PC-3 (cell line): ENCODE measurements around the gene ERV3-1. TPM values are rescaled to one million over a fixed set of nuclear protein-coding genes. Genes with fewer than 3 reads are reported as not detected.
"Not testable (repeated sequence)": the region's sequence is repeated elsewhere in the genome, so short reads cannot be mapped to it uniquely, and the experiment has no call there.

Experiments
- ATAC-seq: fragments of 200-7000 bp; cut with Tn5 transposase; 2 replicates; pipeline ENCODE4 v1.9.1; 2020; ENCODE audit warnings: mild to moderate bottlenecking, moderate library complexity
- BruUV-seq: library from RNA; stranded (reverse); fragments of 400-500 nt; replicated peaks from 2 replicates; lab custom pipeline; 2021; lab: Mats Ljungman, UMichigan
- CTCF ChIA-PET: fragments of 300-600 bp; sonication (Branson Sonifier 250); formaldehyde crosslinking; loops from one replicate; lab custom pipeline; 2022; ENCODE audit warnings: antibody characterized with exemption; lab: Charles Lee
- POLR2A ChIA-PET: fragments of 300-600 bp; sonication (Branson Sonifier 250); formaldehyde crosslinking; loops from one replicate; lab custom pipeline; 2022; ENCODE audit warnings: antibody characterized with exemption; ENCODE audit not compliant: unreplicated experiment; lab: Charles Lee
- DNase-seq: peaks from one replicate; pipeline ENCODE4 v3.0.0-alpha.2; 2015
- H2AFZ ChIP-seq: fragments of 300-600 bp; sonication (generic); 2 replicates; pipeline ENCODE4 v1.6.0; 2016; ENCODE audit warnings: antibody characterized with exemption, low read length
- H3F3A ChIP-seq: fragments of 300-600 bp; sonication (generic); one replicate; pipeline ENCODE4 v1.6.0; 2017; ENCODE audit warnings: antibody characterized with exemption, low read length, control low read depth, mild to moderate bottlenecking; ENCODE audit not compliant: unreplicated experiment
- H3K27ac ChIP-seq: fragments of 300-600 bp; sonication (generic); 2 replicates; pipeline ENCODE4 v1.5.1; 2016; ENCODE audit warnings: mild to moderate bottlenecking, low read length
- H3K27me3 ChIP-seq: fragments of 300-600 bp; sonication (generic); 2 replicates; pipeline ENCODE4 v1.6.1; 2016; ENCODE audit warnings: low read length, mixed read lengths
- H3K36me3 ChIP-seq: fragments of 300-600 bp; sonication (generic); 2 replicates; pipeline ENCODE4 v1.6.1; 2016; ENCODE audit warnings: low read depth, mixed run types, low read length, mixed read lengths
- H3K4me1 ChIP-seq: fragments of 300-600 bp; sonication (generic); 2 replicates; pipeline ENCODE4 v1.5.1; 2016; ENCODE audit warnings: low read length; ENCODE audit not compliant: insufficient read depth
- H3K4me2 ChIP-seq: fragments of 300-600 bp; sonication (generic); 2 replicates; pipeline ENCODE4 v1.6.0; 2016; ENCODE audit warnings: low read length
- H3K4me3 ChIP-seq: fragments of 300-600 bp; sonication (generic); 2 replicates; pipeline ENCODE4 v1.5.1; 2016; ENCODE audit warnings: mild to moderate bottlenecking, low read length, mixed read lengths
- H3K79me2 ChIP-seq: fragments of 300-600 bp; sonication (generic); 2 replicates; pipeline ENCODE4 v1.6.1; 2017; ENCODE audit warnings: low read length, mixed read lengths
- H3K9ac ChIP-seq: fragments of 300-600 bp; sonication (generic); 2 replicates; pipeline ENCODE4 v1.6.0; 2016; ENCODE audit warnings: mild to moderate bottlenecking, low read length
- H3K9me2 ChIP-seq: fragments of 300-600 bp; sonication (generic); replicated peaks from 2 replicates; pipeline ENCODE4 v1.6.1; 2016; ENCODE audit warnings: mixed run types, low read length, mixed read lengths
- H3K9me3 ChIP-seq: fragments of 300-600 bp; sonication (generic); 2 replicates; pipeline ENCODE4 v1.6.1; 2016; ENCODE audit warnings: low read length, mixed read lengths
- H4K20me1 ChIP-seq: fragments of 300-600 bp; sonication (generic); 2 replicates; pipeline ENCODE4 v1.6.1; 2016; ENCODE audit warnings: low read length, mixed read lengths
- intact Hi-C: fragments of 100-400 bp; cut with micrococcal nuclease; formaldehyde crosslinking; loops from 2 replicates; pipeline ENCODE4 v1.9.0; 2023
- total RNA-seq: library from RNA; depleted of rRNA; stranded (reverse); fragments of >200 nt; gene quantifications from 2 replicates; pipeline ENCODE4 v1.2.3, GENCODE V29; 2014

Gene ERV3-1
- total RNA-seq, 1 experiment from 2014 or later = 8.6 TPM

- POLR2A ChIA-PET, BruUV-seq, H3K4me2 ChIP-seq, DNase-seq, H3K4me3 ChIP-seq, H3K9me3 ChIP-seq, H3K79me2 ChIP-seq, H3F3A ChIP-seq, H3K27me3 ChIP-seq, H4K20me1 ChIP-seq, H3K4me1 ChIP-seq, H2AFZ ChIP-seq, intact Hi-C loops, H3K36me3 ChIP-seq, H3K9ac ChIP-seq, CTCF ChIA-PET, H3K9me2 ChIP-seq, ATAC-seq, H3K27ac ChIP-seq: not testable (repeated sequence)
These were observed 44.7 kb upstream of the ERV3-1 start for GRCh38 chr7:65051139-65051538.

- H3K9me3 ChIP-seq, H3K4me2 ChIP-seq, CTCF ChIA-PET, BruUV-seq, H3K79me2 ChIP-seq, H3F3A ChIP-seq, intact Hi-C loops, ATAC-seq, H3K27me3 ChIP-seq, H3K9ac ChIP-seq, H3K27ac ChIP-seq, POLR2A ChIA-PET, H3K36me3 ChIP-seq, H3K4me3 ChIP-seq, DNase-seq, H3K4me1 ChIP-seq, H3K9me2 ChIP-seq, H2AFZ ChIP-seq, H4K20me1 ChIP-seq: not testable (repeated sequence)
These were observed 39.8 kb upstream of the ERV3-1 start for GRCh38 chr7:65046329-65046728.

- CTCF ChIA-PET, BruUV-seq: not testable (repeated sequence)
These were observed 39.1 kb upstream of the ERV3-1 start for GRCh38 chr7:65045589-65045988.

GRCh38 chr7:65038767-65039166, 32.3 kb upstream of the ERV3-1 start:
- Histone ChIP-seq H3K4me2 (peak overlapping the region; percentile 90), H3K9ac (peak overlapping the region; percentile 63; the same call in 1 of the 2 replicates), H2AFZ (peak overlapping the region; percentile 55; the same call in 1 of the 2 replicates), H3K79me2 (peaks cover 22% of the 10 kb centered on the region), H3K4me3 (peak overlapping the region; percentile 92)
- H3K36me3 ChIP-seq, H3K27me3 ChIP-seq, H4K20me1 ChIP-seq, H3K4me1 ChIP-seq, H3K9me3 ChIP-seq, H3K9me2 ChIP-seq, POLR2A ChIA-PET, H3K27ac ChIP-seq, CTCF ChIA-PET, BruUV-seq, H3F3A ChIP-seq: not testable (repeated sequence)
- intact Hi-C loops = loop anchor here (2.0 kb wide), 2 partner anchors 32 to 88 kb away; partner anchors contain the start of gene ERV3-1
- ATAC-seq = peak; percentile 28
- DNase-seq = peak; percentile 27

More at GRCh38 chr7:65045589-65045988, 39.1 kb upstream of the ERV3-1 start:
- H2AFZ ChIP-seq, H3K4me3 ChIP-seq, H4K20me1 ChIP-seq, DNase-seq, H3K27ac ChIP-seq, H3K27me3 ChIP-seq, POLR2A ChIA-PET, ATAC-seq, H3K9me2 ChIP-seq, H3K36me3 ChIP-seq, H3K79me2 ChIP-seq, H3K9ac ChIP-seq, intact Hi-C loops, H3K4me2 ChIP-seq, H3K9me3 ChIP-seq, H3K4me1 ChIP-seq, H3F3A ChIP-seq: not testable (repeated sequence)
